Measurements from ENCODE around the gene ATP1B4. TPM values are rescaled to one million over a fixed set of nuclear protein-coding genes. Genes with fewer than 3 reads are reported as not detected.

Gene ATP1B4
- total and polyA plus RNA-seq, 2 of the 8 experiments (the other 6 are each of a cell fraction or from before 2014, with no cell fraction given) = not detected

DNA sequence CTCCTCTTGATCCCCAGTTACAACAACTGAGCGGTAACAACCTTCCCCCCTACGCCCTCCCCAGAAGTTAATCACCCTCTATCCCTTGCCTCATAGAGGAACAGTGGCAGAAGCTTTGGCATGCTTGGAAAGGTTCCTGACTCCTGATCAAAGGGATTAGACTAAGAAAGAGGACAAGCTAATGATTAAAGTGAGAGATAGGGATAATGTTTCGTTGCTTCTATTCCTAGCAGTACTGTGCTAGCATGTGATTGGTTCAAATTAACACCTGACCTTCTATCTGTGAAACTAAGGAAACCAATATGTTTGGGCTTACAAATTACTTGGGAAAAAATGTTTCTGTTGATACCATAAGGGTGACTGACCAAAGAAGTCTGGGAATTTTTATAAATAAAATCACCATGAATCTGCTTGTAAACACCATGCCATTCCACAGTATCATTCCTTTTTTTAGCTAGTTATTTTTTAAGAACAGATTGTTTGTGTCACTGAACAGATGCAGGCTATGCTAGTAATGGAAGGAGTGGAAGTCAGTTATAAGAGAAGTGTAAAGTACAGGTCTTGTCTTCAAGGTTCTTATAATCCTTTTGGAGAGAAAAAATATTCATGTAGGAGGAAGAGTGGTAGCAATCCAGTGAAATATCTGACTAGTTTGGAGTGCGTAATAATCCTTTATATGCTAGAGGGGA lies 11.3 kb upstream of the ATP1B4 start:
- Histone ChIP-seq H3K27ac (ENCODE audit: low read depth, low read length) (no peak overlapping the region), H4K20me1 (replicated peaks in 1 of 2; ENCODE audit: control insufficient read depth in 1 of 2, insufficient read depth in 2 of 2, low read length in 2 of 2) (no peaks in the 10 kb centered on the region), H4K91ac (replicated peaks; ENCODE audit: insufficient read length, low read length) (no peak overlapping the region), H2BK120ac (replicated peaks; ENCODE audit: low read depth, low read length) (no peak overlapping the region), H3K56ac (replicated peaks; ENCODE audit: insufficient read length, low read depth, low read length) (no peak overlapping the region), H2BK15ac (ENCODE audit: low read length) (no peak overlapping the region), H3K18ac (ENCODE audit: extremely low read depth, low read length) (no peak overlapping the region), H2BK12ac (ENCODE audit: low read depth, low read length) (no peak overlapping the region), H4K5ac (ENCODE audit: insufficient read length, low read depth, low read length) (no peak overlapping the region), H3K27me3 (replicated peaks in 1 of 4; ENCODE audit: control insufficient read depth in 3 of 4, extremely low read depth in 1 of 4, insufficient read depth in 3 of 4, low read length in 3 of 4) (no peaks in the 10 kb centered on the region), H3K23me2 (ENCODE audit: low read depth, low read length) (no peaks in the 10 kb centered on the region), H2AFZ (ENCODE audit: low read length) (no peak overlapping the region), H3K36me3 (ENCODE audit: control insufficient read depth in 2 of 4, insufficient read depth in 4 of 4, low read length in 3 of 4) (no peaks in the 10 kb centered on the region), H3K9ac (replicated peaks in 1 of 4; ENCODE audit: extremely low read depth in 1 of 4, low read depth in 3 of 4, low read length in 3 of 4) (no peak overlapping the region), H4K8ac (ENCODE audit: extremely low read depth, insufficient read depth, low read length) (no peak overlapping the region), H3K79me2 (ENCODE audit: control insufficient read depth in 1 of 2, insufficient read depth in 2 of 2, low read length in 2 of 2) (no peaks in the 10 kb centered on the region), H2AK5ac (ENCODE audit: low read depth, low read length) (no peak overlapping the region), H3K4me3 (ENCODE audit: extremely low read depth in 1 of 4, insufficient read depth in 2 of 4, low read depth in 3 of 4, low read length in 4 of 4) (no peak overlapping the region), H2BK20ac (ENCODE audit: low read length) (no peak overlapping the region), H3K4me2 (ENCODE audit: insufficient read depth in 1 of 2, low read depth in 2 of 2, low read length in 2 of 2) (no peak overlapping the region), H2BK5ac (ENCODE audit: low read depth, low read length) (no peak overlapping the region), H3K4me1 (replicated peaks in 1 of 4; ENCODE audit: control insufficient read depth in 3 of 4, insufficient read depth in 4 of 4, low read length in 3 of 4) (no peaks in the 10 kb centered on the region), H3K4ac (replicated peaks; ENCODE audit: insufficient read length, low read depth, low read length) (no peak overlapping the region), H3K14ac (ENCODE audit: insufficient read length) (no peak overlapping the region), H3K23ac (ENCODE audit: insufficient read length) (no peak overlapping the region), H3K79me1 (ENCODE audit: low read depth, low read length) (no peaks in the 10 kb centered on the region), H3K9me3 (ENCODE audit: insufficient read depth in 2 of 2, low read depth in 1 of 2, low read length in 1 of 2) (no peaks in the 10 kb centered on the region)
- 77% methylated on average over 3 of the region's 4 CpGs; no CpG with 5 or more reads in 1 of the 2 experiments for WGBS, 2 experiments (ENCODE audit: extremely low coverage in 1 of 2, insufficient coverage in 1 of 2, insufficient read length in 1 of 2, insufficient replicate concordance in 2 of 2, low coverage in 1 of 2, low lambda C conversion rate in 2 of 2, missing lambda C conversion rate in 1 of 2)
- FAIRE-seq = no peak
- CTCF ChIA-PET (ENCODE audit: partially characterized antibody) = interaction anchor here (0.7 to 1.2 kb wide), 2 partner anchors 30 to 1524 kb away, joined by 3 read pairs; no protein-coding TSS in a partner anchor
- POLR2A ChIA-PET (ENCODE audit: partially characterized antibody) = no interaction called here
- no peak for DNase-seq (ENCODE audit: low read depth in 1 of 2, low spot score in 2 of 2)
- TF ChIP-seq CHD2 (IDR thresholded peaks at IDR 0.05; ENCODE audit: low read length) (no peak), ZNF274 (IDR thresholded peaks at IDR 0.05; ENCODE audit: borderline replicate concordance, extremely low read depth, low read length) (no peak), SP1 (IDR thresholded peaks at IDR 0.05; ENCODE audit: low read depth, low read length) (no peak), JUND (IDR thresholded peaks at IDR 0.05; ENCODE audit: low read length) (no peak), RAD21 (IDR thresholded peaks at IDR 0.05 in 1 of 2, conservative IDR thresholded peaks at IDR 0.05 in 1 of 2; ENCODE audit: low read depth in 2 of 2, low read length in 2 of 2) (no peak), CEBPB (IDR thresholded peaks at IDR 0.05; ENCODE audit: low read depth, low read length) (no peak), GABPA (IDR thresholded peaks at IDR 0.05; ENCODE audit: borderline replicate concordance, insufficient read depth, low read length) (no peak), BRCA1 (IDR thresholded peaks at IDR 0.05; ENCODE audit: low read depth, low read length) (no peak), TBP (IDR thresholded peaks at IDR 0.05; ENCODE audit: low read depth, low read length) (no peak), EP300 (IDR thresholded peaks at IDR 0.05; ENCODE audit: borderline replicate concordance in 1 of 2, low read depth in 2 of 2, low read length in 2 of 2) (no peak), NANOG (IDR thresholded peaks at IDR 0.05; ENCODE audit: insufficient read depth, low read depth, low read length, poor library complexity, severe bottlenecking) (no peak)
